GM19328 (cell line): ENCODE results near the gene TTLL8.

Experiments used
- ATAC-seq: cut with Tn5 transposase; IDR thresholded peaks from one replicate; pipeline ENCODE4 v1.9.1; 2021; ENCODE audit warnings: mild to moderate bottlenecking, moderate library complexity; ENCODE audit not compliant: unreplicated experiment

TTLL8 gene

GRCh38 chr22:49969751-49970527 lies 88.2 kb downstream of the TTLL8 start:
- no peak for ATAC-seq

GRCh38 chr22:49968831-49969661 lies 89.1 kb downstream of the TTLL8 start:
- no peak for ATAC-seq
